ENCODE measurements around the gene COL4A1.

Gene COL4A1

DNA sequence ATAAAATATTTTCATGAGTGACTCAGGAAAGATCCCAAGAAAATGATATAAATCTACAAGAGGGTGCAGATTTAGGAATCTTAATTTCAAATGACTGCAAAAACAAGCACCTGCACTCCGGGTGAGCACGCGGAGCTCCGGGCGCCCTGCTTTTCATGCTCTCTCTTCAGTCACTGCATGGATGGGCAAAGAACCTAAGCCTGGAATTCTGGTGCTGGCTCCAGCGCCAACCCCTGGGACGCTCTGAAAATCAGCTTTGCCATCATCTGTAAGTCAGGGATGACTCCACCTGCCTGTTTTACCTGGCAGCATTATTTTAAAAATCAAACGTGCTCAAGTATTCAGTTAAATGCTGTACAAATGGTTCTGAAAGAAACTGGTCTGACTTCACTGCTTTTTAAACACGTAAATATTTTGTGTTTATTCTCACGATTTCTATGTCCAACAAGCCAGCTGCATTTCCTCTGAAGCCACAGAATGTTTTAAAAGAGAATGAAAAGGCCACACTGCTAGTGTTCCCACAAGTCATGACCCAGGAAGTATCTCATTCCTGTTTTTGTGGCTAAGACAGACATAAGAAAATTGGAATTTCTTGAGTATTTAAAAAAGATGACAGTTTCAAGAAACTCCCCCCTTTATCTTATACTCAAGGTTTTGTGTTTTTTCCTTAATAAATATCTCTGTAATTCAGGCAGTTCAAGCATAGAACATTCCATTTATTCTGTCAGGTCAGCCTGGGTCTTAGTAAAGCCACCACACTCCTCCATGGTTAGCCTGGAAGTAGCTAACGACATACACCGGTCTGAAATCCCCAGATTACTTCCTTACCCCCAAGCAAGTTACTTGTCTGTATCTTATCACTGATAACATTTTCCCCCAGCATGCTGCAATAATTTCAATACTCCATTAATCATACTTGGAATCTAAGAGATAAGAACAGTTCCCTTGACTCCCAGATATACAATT is 81.1 kb downstream of the COL4A1 start:
- DNase-seq (ENCODE audit: low spot score) (no peak), FAIRE-seq (no peak)

DNA sequence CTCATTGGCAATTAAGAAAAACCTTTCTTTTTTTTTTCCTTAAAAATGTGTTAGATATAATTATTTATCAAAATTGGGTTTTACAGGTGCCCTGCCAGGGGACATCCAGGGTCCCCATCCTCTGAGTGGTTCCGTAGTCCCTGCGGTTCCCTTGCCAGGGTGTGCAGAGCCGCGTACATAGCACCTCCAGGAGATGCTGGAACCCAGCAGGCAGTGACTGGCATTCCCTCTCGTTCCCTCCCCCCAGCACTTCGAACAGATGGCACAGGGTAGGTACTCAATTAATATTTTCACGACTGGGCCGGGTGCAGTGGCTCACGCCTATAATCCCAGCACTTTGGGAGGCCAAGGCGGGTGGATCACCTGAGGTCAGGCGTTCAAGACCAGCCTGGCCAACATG is 82.0 kb downstream of the COL4A1 start:
- DNase-seq (ENCODE audit: low spot score) (no peak), FAIRE-seq (no peak)

DNA sequence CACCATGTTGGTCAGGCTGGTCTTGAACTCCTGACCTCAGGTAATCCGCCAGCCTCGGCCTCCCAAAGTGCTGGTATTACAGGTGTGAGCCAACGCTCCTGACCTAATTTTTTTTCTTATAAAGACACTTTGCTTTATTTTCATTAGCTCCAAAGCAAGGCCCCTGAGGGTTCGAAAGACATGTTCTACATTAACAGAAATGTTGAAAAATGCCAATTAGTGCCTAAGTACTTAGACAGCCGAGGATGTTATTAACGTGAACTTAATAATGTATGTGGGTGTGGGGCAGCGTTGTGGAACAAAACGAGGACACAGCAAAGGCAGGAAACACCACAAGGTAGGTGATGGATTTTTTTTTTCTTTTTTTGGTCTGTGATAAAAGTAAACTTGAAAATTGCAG is 82.4 kb downstream of the COL4A1 start:
- FAIRE-seq = no peak
- DNase-seq (ENCODE audit: low spot score) = no peak

DNA sequence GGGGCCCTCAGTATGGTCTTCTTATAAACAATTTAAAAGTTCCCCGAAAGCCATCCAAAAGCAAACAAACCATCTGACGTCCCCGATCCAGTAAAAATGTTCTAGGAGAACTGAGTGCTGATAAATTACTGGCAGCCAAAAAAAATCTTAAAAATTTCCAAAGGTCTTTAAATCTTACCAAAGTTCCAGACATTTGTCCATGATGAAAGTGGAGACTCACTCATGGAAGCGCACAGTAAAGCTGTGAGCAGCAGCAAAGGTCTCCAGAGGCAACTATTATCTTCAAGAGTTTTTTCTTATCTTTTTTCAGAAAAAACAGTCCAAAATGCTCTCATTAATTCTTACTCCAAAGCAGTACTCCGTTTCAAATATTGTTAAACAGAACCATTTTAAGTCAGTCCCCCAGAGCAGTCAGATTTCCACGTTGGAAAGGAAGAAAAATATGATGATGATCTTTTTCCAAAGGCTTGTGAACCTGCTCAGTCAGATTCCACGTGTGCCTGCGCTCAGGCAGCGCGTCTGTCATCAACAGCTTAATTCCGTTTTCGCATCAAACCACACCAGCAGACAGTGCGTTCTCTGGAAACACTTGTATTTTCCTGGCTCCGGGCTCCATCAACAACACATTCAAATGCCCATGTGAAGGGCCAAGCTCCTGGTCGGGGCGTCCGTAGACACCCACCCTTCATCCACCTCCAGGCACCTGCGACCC is 85.4 kb downstream of the COL4A1 start:
- DNase-seq (ENCODE audit: low spot score) (no peak), FAIRE-seq (no peak)

DNA sequence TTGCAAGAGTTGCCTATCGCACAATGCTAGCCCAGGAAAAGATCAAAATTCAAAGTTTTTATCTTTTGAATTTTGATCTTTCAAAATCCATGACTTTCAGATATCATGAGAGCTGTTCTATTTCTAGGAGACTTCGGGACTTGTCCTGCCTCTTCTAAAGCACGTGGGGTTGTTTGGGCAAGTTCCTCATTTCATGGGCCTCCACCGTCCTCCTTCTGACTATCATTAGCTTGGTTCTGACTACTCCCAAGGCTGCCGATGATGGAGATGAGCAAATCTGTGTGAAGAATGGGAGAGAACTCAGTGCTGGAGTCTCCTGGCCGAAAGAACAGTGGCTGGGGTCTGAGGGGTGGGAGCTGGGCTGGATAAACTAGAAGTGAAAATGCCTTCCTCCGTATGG is 86.5 kb downstream of the COL4A1 start:
- DNase-seq (ENCODE audit: low spot score) (no peak), FAIRE-seq (no peak)

DNA sequence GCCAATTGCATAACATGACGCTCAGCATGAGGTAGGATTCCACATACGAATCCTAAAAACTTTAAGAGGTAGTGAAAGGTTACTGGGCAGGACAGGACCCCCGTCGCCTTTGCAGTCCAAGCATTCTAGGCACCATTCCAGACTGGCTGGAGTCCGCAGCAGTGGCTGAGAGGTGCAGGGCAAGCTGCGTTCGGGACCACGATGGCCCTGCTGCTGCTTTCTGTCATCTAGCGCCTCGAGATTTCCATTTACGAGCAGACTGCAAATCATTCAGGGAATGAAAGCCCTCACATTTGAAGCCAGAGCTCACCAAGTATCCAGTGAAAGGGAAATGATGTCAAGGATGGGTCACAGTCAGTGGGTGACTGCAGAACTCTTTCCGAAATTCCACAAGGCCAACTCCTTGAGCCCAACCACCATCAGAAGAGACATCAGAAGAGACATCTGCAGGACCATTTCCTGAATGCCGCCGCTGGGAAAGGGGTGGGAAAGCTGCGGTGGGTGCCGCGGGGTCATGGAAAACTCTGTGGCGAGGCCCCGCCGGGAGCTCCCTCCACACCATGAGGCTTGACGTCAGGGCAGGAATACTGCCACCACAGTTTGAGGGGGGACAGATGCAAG is 88.3 kb downstream of the COL4A1 start:
- no peak for DNase-seq (ENCODE audit: low spot score)
- FAIRE-seq = no peak

DNA sequence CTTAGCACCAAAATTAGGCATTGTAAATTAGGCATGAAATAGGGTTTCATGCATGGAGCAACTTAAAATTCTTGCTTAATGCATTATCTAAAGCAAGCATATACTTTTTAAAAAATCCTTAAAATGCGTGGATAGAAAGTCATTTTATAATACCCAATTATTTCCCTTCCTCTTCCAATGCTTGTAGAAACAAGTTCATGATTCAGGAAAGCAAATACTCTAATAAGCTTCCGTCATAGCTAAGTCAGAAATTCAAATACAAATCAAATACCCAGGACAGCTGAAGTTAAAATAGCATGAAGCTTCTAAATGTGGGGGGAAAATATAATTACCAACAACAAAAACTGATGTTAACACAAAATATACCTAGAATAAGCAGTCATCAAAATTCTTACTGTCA is 89.1 kb downstream of the COL4A1 start:
- no peak for DNase-seq (ENCODE audit: low spot score)
- FAIRE-seq = no peak

- DNase-seq (ENCODE audit: low spot score) (no peak), FAIRE-seq (no peak)
These were observed 89.9 kb downstream of the COL4A1 start for GRCh38 chr13:110217085-110217484.

DNA sequence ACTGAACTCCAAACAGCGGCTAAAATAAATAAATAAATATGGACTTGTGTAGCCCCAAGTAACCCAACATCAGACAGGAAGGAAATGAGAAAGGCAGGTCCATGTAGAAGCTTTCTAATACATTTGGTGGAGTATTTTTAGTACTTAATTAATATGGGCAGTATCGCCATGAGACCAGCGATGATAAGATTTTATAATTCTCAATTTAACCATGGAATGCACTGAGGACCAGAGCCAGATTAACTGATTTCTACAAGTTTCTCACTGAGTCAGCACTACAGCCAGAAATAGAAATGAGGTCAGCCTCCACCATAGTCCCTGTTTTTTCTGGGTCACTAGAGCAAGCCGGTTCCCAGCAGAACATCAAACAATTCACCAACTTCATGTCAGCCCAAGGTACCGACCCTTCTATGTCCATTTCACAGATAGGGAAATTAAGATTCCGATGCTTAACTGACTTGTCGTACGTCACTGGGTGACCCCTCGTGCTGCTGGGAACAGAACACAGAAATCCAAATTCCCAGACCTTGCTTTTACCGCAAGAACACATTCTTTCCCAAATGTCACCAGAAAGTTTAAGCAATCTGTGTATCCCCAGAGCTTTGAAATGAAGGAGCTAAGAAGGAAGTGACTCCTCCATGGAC is 90.4 kb downstream of the COL4A1 start:
- DNase-seq (ENCODE audit: low spot score) = no peak
- FAIRE-seq = no peak

GRCh38 chr13:110216006-110216397 is 91.0 kb downstream of the COL4A1 start:
- DNase-seq (ENCODE audit: low spot score) (no peak), FAIRE-seq (no peak)

DNA sequence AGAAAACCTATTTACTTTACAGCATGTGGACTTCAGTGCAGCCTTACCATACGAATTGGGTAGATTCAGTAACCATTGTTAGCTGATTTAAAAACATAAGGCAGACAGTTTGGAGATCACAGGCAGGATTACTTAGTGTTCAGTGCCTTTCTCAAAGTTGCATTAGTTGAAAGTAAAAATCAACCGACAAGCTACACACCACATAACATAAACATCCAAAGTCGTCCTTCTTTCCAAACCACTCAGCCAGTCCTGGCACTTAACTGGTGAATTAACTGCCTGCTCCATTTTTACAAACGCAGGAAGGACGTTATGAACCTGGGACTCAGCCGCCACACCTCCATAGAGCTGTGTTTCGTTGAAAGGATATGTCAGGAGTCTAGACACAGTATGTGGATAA is 91.4 kb downstream of the COL4A1 start:
- no peak for FAIRE-seq
- DNase-seq (ENCODE audit: low spot score) = no peak

GRCh38 chr13:110214637-110215036 is 92.3 kb downstream of the COL4A1 start:
- DNase-seq (ENCODE audit: low spot score) (no peak), FAIRE-seq (no peak)

DNA sequence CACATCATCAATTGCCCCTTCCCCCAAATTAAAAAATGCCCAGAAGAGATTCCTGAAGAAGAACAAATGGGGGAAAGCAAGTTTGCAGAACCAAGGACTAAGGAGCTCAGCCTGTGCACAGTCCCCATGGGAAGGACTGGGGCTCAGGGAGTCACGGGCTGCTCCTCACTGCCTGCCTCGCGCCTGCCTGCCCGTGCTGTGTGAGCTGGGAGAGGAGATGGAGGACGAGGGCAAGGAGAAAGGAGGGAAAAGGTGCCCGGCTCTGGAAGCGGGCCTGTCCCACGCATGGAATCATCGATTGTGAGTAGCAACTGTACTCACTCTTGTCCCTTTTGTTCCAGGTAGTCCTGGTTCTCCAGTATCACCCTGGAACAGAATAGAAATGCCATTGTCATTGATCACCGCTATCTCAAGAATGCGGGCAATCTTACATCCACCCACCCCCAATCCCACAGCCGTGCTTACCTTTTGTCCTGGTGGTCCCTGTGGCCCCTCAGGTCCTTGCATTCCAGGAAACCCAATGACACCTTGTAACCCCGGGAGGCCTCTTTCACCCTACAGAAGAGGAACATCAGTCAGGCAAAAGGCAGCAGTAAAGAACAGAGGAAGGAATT is 93.4 kb downstream of the COL4A1 start:
- DNase-seq (ENCODE audit: low spot score) (no peak), FAIRE-seq (no peak)

DNA sequence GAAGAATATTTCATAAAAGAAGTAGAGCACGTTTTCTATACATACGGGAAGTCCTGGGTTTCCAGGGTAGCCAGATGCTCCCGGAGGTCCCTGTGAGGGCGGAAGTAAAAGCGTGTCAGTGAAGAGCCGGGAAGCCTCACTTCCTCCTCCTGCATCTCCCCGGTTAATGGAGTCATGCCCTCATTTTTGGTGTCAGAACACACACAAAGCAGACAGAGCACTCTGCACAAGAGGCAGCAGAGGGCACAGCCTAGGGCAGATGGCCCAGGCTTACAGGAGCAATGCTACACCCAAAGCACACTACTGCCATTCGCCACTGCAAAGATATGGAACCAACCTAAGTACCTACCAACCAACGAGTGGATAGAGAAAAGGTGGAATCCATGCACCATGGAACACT is 94.4 kb downstream of the COL4A1 start:
- FAIRE-seq = no peak

GRCh38 chr13:110211735-110212134 is 95.2 kb downstream of the COL4A1 start:
- FAIRE-seq = no peak
- DNase-seq (ENCODE audit: low spot score) = no peak

More for the DNA sequence above, 94.4 kb downstream of the COL4A1 start:
- no peak for DNase-seq (ENCODE audit: low spot score)

GRCh38 chr13:110211046-110211445 is 95.9 kb downstream of the COL4A1 start:
- FAIRE-seq = no peak
- DNase-seq (ENCODE audit: low spot score) = no peak

GRCh38 chr13:110210604-110210985 is 96.4 kb downstream of the COL4A1 start:
- FAIRE-seq (no peak), DNase-seq (ENCODE audit: low spot score) (no peak)

GRCh38 chr13:110209950-110210603 is 96.9 kb downstream of the COL4A1 start:
- DNase-seq (ENCODE audit: low spot score) (no peak), FAIRE-seq (no peak)

GRCh38 chr13:110208116-110208515 is 98.8 kb downstream of the COL4A1 start:
- FAIRE-seq (no peak), DNase-seq (ENCODE audit: low spot score) (no peak)

DNA sequence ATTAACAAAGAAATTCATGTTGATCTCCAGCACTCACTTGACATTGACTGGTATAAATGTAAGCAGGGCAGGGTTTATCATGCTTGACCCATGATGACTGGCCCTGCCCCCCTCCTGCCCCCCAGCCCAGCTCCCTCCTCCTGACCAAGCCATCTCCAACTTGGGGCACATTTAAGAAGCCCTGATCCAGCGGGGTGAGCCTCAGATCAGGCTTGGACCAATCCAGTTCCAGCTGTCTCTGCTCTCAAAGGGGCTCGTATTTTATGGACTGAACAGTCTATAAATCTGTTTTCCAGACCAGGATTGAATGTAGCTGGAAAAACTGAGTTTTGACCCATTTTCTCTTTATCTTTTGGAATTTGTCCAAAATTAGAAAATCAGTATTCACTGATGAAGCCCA is 100.0 kb downstream of the COL4A1 start:
- no peak for FAIRE-seq
- DNase-seq (ENCODE audit: low spot score) = no peak

- no peak for DNase-seq (ENCODE audit: low spot score)
These were observed 100.8 kb downstream of the COL4A1 start for GRCh38 chr13:110206185-110206584.

More at GRCh38 chr13:110206185-110206584, 100.8 kb downstream of the COL4A1 start:
- no peak for FAIRE-seq

Data from urothelium cell line (cell line).